Activated naive CD4-positive, alpha-beta T cell treated with anti-CD3 and anti-CD28 coated beads for 36 hours (primary cell): ENCODE measurements around the gene MYO19. TPM values are rescaled to one million over a fixed set of nuclear protein-coding genes. Genes with fewer than 3 reads are reported as not detected.
A peak's percentile ranks its signal among the peaks of the same experiment; 100 is the strongest.
"Not testable (repeated sequence)": the region's sequence is repeated elsewhere in the genome, so short reads cannot be mapped to it uniquely, and the experiment has no call there.

Source experiments
- CTCF ChIA-PET: fragments of 350-600 bp; sonication (Branson Sonifier 250); formaldehyde crosslinking; loops from one replicate; lab custom pipeline; 2021; ENCODE audit warnings: antibody characterized with exemption; lab: Charles Lee
- DNase-seq: peaks from one replicate; pipeline ENCODE4 v3.0.0-alpha.2; 2020
- H3K27ac Mint-ChIP-seq: one replicate; pipeline ENCODE4 v1.8.0; 2021; ENCODE audit warnings: mild to moderate bottlenecking, mixed read lengths
- H3K27me3 Mint-ChIP-seq: one replicate; pipeline ENCODE4 v1.8.0; 2021; ENCODE audit warnings: low read depth, mixed read lengths
- H3K36me3 Mint-ChIP-seq: one replicate; pipeline ENCODE4 v1.8.0; 2021; ENCODE audit warnings: low read depth, mixed read lengths
- H3K4me1 Mint-ChIP-seq: one replicate; pipeline ENCODE4 v1.8.0; 2021; ENCODE audit warnings: low read depth, mixed read lengths
- H3K4me3 Mint-ChIP-seq: one replicate; pipeline ENCODE4 v1.8.0; 2021; ENCODE audit warnings: mild to moderate bottlenecking, moderate library complexity, mixed read lengths
- H3K9me3 Mint-ChIP-seq: one replicate; pipeline ENCODE4 v1.8.0; 2021; ENCODE audit warnings: mixed read lengths
- intact Hi-C: fragments of 100-400 bp; cut with micrococcal nuclease; formaldehyde crosslinking; loops from one replicate; pipeline ENCODE4 v1.15.1; 2023
- total RNA-seq, 2 experiments: library from RNA; stranded (reverse); gene quantifications; one replicate each; pipeline ENCODE4 v1.2.3, GENCODE V29; 2021

Gene MYO19
- total RNA-seq, 2 experiments from 2014 or later: 99.6 to 107 TPM

DNA sequence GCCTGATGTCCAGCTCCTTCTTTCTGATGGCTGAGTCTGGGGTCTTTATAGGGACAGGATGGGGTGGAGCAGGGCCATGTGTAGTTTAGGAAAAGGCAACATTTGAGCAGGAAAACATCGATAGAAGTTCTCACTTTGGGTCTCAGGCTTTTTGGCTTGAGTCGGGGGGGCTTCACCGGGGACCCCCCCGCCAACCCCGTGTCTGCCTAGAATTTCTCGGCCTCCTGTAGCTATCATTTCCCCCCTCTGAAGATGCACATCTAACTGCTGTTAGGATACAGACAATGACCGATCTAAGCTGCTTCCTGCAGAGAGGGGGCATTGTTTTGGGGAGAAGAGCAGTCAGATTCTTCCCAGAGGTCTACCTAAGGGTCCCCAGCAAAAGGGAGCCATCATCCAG is 64.9 kb downstream of the MYO19 start:
- Mint-ChIP-seq H3K27me3 (peaks cover 26% of the 10 kb centered on the region), H3K27ac (no peak overlapping the region), H3K4me3 (no peak overlapping the region), H3K4me1 (no peaks in the 10 kb centered on the region), H3K9me3 (no peaks in the 10 kb centered on the region), H3K36me3 (no peaks in the 10 kb centered on the region)
- intact Hi-C loops: no loop called here
- no peak for DNase-seq
- CTCF ChIA-PET: interaction anchor here (0.8 kb wide), 1 partner anchor 321 kb away, joined by 3 read pairs; no protein-coding TSS in a partner anchor

- no peak overlapping the region for H3K27ac Mint-ChIP-seq
- no peaks in the 10 kb centered on the region for H3K9me3 Mint-ChIP-seq
- H3K27me3 Mint-ChIP-seq: peaks cover 29% of the 10 kb centered on the region
- intact Hi-C loops: no loop called here
- CTCF ChIA-PET: interaction anchor here (0.8 kb wide), 2 partner anchors 320 to 500 kb away, joined by 3 read pairs; no protein-coding TSS in a partner anchor
- no peak for DNase-seq
- no peaks in the 10 kb centered on the region for H3K4me1 Mint-ChIP-seq
- no peaks in the 10 kb centered on the region for H3K36me3 Mint-ChIP-seq
- H3K4me3 Mint-ChIP-seq: no peak overlapping the region
Measured at GRCh38 chr17:36468903-36469635, 65.6 kb downstream of the MYO19 start.

- intact Hi-C loops: loop anchor here (1.0 kb wide), 1 partner anchor 19 kb away; no protein-coding TSS in a partner anchor
- Mint-ChIP-seq H3K4me1 (no peaks in the 10 kb centered on the region), H3K36me3 (no peaks in the 10 kb centered on the region), H3K9me3 (no peaks in the 10 kb centered on the region), H3K4me3 (no peak overlapping the region), H3K27ac (no peak overlapping the region), H3K27me3 (peaks cover 49% of the 10 kb centered on the region)
- CTCF ChIA-PET: no interaction called here
- DNase-seq: no peak
Measured at GRCh38 chr17:36464765-36465088, 69.9 kb downstream of the MYO19 start.

DNA sequence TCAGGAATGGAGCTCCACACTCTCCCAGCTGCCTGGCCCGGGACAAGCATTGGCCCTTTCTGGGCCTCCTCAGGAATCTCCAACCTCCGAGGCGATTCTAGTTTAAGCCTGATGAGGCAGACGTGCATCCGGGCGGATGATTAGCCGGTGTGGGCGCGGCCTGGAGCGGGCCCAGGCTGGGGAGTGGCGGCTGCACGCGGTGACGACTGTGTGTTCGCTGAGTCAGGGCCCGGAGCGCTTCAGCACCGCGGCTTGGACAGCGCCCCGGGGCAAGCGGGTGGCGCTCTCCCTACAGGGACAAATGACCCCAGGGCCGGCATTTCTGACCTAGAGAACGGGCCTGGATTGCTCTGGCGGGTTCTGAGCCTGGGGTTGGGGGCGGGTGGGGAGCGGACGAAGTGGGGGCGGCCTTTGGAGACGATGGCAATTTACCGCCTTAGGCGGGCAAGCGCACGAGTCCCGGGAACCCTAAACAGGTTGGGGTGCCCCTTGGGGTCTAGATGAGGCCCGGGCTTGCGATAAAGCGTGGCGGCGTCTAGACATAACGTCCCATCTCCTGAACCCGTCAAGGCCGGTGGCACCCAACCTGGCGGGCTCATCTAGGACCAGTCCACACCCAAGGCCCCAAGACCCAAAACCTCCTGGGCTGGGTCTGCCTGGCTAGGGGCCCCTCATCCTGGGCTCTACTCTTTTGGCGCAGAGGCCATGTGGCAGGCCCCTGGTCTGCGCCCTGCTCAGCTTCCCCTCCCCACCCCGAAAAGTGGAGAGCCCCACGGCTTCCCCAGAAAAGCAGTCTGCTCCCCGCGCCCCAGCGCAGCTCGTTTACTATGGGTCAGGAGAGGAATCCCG is 70.5 kb downstream of the MYO19 start:
- CTCF ChIA-PET: no interaction called here
- Mint-ChIP-seq H3K4me1 (no peaks in the 10 kb centered on the region), H3K36me3 (no peaks in the 10 kb centered on the region), H3K9me3 (no peaks in the 10 kb centered on the region), H3K27ac (no peak overlapping the region), H3K27me3 (peaks cover 49% of the 10 kb centered on the region), H3K4me3 (no peak overlapping the region)
- intact Hi-C loops: loop anchor here (1.0 kb wide), 1 partner anchor 19 kb away; no protein-coding TSS in a partner anchor
- DNase-seq: peak; percentile 79

DNA sequence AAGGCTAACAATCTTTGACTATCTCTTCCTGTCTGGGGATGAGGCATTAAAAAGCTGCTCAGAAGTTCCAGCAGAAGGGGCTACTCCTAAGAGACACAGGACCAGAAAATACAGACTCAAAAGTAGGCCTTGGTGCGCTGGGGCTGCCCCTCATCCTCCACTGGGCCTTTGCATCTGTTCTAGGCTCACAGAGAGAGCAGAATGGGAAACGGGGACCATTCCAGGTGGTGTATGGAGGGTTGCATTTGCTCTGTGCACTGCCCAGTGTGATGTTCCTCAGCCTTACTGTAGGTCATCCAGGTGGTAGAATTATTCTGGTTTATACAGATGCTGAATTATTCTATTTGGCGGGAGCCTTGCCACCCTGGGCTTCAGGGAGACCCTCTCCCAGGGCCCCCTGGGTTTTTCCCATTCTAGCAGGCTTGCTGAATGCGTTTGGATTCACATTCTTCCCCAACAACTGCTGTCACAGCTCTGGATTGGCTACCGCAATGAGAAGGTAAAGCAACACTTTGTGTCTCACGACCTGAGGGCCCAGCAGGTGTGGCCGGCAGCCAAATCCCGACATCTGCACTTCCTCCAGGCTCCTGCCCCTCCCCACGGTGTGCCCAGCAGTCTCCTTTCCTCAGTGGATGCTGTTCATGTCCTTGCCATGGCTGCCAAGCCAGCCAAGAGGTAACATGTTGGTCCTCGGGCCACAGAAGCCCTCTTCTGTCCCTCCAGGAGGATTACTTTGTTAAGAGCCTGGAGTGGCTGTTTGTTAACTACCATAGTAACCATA is 73.1 kb downstream of the MYO19 start:
- no peak for DNase-seq
- Mint-ChIP-seq H3K27ac (no peak overlapping the region), H3K4me3 (no peak overlapping the region), H3K4me1 (no peaks in the 10 kb centered on the region), H3K36me3 (no peaks in the 10 kb centered on the region), H3K27me3 (peaks cover 40% of the 10 kb centered on the region), H3K9me3 (no peaks in the 10 kb centered on the region)
- CTCF ChIA-PET: no interaction called here
- intact Hi-C loops: no loop called here

DNA sequence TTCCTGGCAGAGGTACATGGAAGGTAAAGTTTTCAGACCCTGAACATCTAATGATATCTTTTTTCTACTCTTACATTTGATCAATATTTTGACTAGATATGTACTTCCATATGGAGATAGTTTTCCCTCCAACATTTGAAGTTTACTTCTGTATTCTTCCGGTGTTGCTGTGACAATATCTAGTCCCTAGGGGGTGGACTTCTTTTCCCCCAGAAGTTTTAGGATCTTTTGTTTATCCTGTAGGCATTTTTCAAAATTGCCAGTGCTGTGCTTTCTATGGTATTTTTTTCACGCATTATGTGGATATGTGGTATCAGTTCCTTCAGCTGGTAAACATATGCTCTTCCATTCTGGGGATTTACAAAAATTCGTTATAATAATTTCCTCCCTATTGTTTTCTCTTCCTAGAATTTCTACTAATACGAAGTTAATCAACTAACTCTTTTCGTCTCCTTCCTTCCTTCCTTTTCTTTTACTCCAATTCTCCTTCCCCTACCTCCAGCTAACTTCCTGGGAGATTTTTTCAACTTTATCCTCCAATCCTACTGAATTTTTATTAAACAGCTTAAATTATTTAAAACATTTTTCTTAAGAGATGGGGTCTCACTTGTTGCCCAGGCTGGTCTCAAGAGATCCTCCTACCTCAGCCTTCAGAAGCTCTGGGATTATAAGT is 74.3 kb downstream of the MYO19 start:
- Mint-ChIP-seq H3K9me3 (no peaks in the 10 kb centered on the region), H3K4me3 (no peak overlapping the region), H3K27ac (no peak overlapping the region), H3K4me1 (no peaks in the 10 kb centered on the region), H3K36me3 (no peaks in the 10 kb centered on the region), H3K27me3 (peaks cover 34% of the 10 kb centered on the region)
- CTCF ChIA-PET: no interaction called here
- intact Hi-C loops: no loop called here
- no peak for DNase-seq

GRCh38 chr17:36459601-36460000 is 75.1 kb downstream of the MYO19 start:
- no peak overlapping the region for H3K27ac Mint-ChIP-seq
- no peaks in the 10 kb centered on the region for H3K9me3 Mint-ChIP-seq
- CTCF ChIA-PET: no interaction called here
- intact Hi-C loops: no loop called here
- no peaks in the 10 kb centered on the region for H3K36me3 Mint-ChIP-seq
- no peak for DNase-seq
- peaks cover 27% of the 10 kb centered on the region for H3K27me3 Mint-ChIP-seq
- no peaks in the 10 kb centered on the region for H3K4me1 Mint-ChIP-seq
- no peak overlapping the region for H3K4me3 Mint-ChIP-seq

DNA sequence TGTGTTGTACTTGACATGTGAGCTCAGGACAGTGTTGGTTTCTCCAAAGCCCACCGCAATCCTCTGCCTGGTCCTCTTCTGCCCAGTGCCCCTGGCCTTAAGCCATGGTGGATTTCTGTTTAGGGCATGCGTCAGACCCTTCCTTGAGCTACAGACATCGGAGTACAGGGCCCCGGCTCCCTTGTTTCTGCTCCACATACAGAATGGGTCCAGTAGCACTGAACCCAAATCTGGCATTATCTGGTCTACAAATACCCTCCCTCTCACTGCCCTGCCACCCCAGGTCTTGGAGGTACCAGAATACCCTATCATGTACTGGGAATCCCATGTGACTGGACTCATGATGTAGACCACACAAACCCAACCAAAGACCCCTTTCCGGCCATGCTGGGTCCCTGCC is 75.6 kb downstream of the MYO19 start:
- H3K36me3 Mint-ChIP-seq: no peaks in the 10 kb centered on the region
- H3K9me3 Mint-ChIP-seq: no peaks in the 10 kb centered on the region
- no peak overlapping the region for H3K27ac Mint-ChIP-seq
- no peak for DNase-seq
- intact Hi-C loops: no loop called here
- peaks cover 25% of the 10 kb centered on the region for H3K27me3 Mint-ChIP-seq
- no peaks in the 10 kb centered on the region for H3K4me1 Mint-ChIP-seq
- no peak overlapping the region for H3K4me3 Mint-ChIP-seq
- CTCF ChIA-PET: no interaction called here

DNA sequence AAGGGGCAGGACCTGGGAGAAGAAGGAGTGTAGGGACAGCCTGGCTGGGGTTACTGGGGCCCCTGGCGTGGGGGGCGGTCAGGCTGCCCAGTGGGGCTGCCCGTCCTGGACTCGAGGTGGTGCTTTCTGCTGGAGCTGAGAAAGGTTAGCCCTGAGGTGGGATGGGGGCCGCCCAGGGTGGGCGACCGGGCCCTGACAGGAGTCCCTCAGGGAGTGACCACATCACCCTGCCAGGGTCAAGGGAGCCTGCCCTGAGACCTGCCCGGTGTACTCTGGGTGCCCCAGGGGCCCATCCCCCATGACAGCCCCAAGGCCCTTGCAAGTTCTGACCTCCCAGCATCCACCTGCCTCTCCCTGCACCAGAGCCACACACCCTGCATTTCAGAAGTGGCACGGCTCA is 77.0 kb downstream of the MYO19 start:
- CTCF ChIA-PET, H3K4me3 Mint-ChIP-seq, H3K27ac Mint-ChIP-seq, H3K4me1 Mint-ChIP-seq, H3K9me3 Mint-ChIP-seq, DNase-seq, H3K36me3 Mint-ChIP-seq, intact Hi-C loops: not testable (repeated sequence)
- peaks cover 13% of the 10 kb centered on the region for H3K27me3 Mint-ChIP-seq

DNA sequence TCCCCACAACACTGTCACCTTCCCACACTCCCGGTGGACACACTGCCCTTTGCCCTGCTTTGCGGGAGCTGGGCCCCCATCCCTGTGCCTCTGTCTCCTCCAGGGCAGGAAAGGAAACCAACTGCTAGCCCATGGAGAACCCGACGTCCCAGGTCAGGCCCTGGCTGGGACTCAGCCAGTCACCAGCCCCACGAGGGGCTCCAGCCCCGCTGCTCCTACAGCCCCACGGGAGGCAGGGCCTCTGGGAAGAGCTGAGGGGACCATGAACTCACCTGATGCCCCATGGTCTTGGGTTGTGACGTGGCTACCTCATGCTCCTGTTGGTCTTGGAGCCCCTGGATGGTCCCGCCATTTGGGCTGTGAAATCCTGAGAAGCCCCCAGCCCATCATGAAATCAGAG is 81.8 kb downstream of the MYO19 start:
- H3K27ac Mint-ChIP-seq, H3K9me3 Mint-ChIP-seq, H3K4me1 Mint-ChIP-seq, H3K36me3 Mint-ChIP-seq, intact Hi-C loops, CTCF ChIA-PET, H3K4me3 Mint-ChIP-seq, DNase-seq, H3K27me3 Mint-ChIP-seq: not testable (repeated sequence)

DNA sequence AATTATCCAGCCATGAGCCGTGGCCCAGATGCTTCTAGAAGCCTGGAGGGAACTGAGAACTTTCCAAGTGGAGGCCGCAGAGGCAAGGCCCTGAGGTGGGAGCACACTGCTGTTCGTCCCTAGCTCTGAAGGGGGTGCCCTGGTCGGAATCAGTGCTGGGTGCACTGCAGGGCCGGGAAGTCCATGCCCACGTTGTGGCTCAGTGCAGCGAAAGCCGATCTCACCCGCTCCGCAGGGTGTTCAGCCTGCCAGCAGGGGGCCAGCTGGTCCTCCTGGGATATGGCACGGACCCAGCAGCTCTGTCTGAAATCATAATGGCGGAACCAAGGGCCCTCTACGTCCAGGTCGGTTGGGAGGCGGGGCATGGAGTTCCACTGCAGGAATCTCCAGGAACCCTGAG is 84.7 kb downstream of the MYO19 start:
- CTCF ChIA-PET, H3K36me3 Mint-ChIP-seq, H3K27ac Mint-ChIP-seq, H3K27me3 Mint-ChIP-seq, H3K9me3 Mint-ChIP-seq, H3K4me3 Mint-ChIP-seq, intact Hi-C loops, H3K4me1 Mint-ChIP-seq, DNase-seq: not testable (repeated sequence)
